Measurements from ENCODE around the gene HOXB5. TPM values are rescaled to one million over a fixed set of nuclear protein-coding genes. Genes with fewer than 3 reads are reported as not detected.

The HOXB5 gene
- total RNA-seq, 1 experiment from 2014 or later = not detected

DNA sequence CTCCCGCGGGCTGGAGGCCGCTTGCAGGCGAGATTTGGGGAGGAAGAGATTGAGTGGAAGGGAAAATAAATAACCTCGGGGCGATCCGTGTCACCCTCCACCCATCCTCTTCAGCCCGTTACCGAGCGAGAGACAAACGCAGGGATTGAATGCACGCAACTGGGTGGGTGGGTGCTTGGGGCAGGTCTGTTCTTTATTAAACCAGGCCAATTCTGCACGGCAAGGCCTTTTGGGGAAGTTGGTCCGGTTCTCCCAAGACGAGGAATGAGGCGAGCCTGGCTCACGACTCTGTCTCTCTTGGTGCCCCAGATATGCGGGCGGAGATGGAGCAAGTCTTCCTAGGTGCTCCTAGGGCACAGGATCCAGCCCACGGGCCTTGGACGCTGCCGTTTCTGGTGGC lies 17.6 kb upstream of the HOXB5 start:
- Histone ChIP-seq H3K4me2 (ENCODE audit: insufficient read depth, insufficient read length, low read length) (no peak overlapping the region), H2BK12ac (ENCODE audit: insufficient read length, low read depth, low read length) (no peak overlapping the region), H3K9ac (ENCODE audit: extremely low read depth, insufficient read length, low read length) (no peak overlapping the region), H4K5ac (ENCODE audit: insufficient read length, low read depth, low read length) (no peak overlapping the region), H2BK15ac (ENCODE audit: low read depth, low read length) (no peak overlapping the region), H3K23me2 (ENCODE audit: insufficient read length, low read depth, low read length, poor library complexity, severe bottlenecking) (peaks cover 5% of the 10 kb centered on the region), H3K23ac (ENCODE audit: insufficient read length, low read depth, low read length) (no peak overlapping the region), H4K91ac (ENCODE audit: insufficient read length, low read depth, low read length) (no peak overlapping the region), H3K56ac (ENCODE audit: insufficient read length, low read depth, low read length) (no peak overlapping the region), H3K14ac (ENCODE audit: insufficient read depth, low read length) (no peak overlapping the region), H3K27ac (ENCODE audit: insufficient read length, low read depth, low read length) (no peak overlapping the region), H3K79me2 (ENCODE audit: insufficient read depth, low read length) (no peaks in the 10 kb centered on the region), H4K8ac (replicated peaks; ENCODE audit: insufficient read length, low read depth, low read length) (no peak overlapping the region), H2BK5ac (ENCODE audit: insufficient read length, low read length) (no peak overlapping the region), H2BK20ac (ENCODE audit: low read depth, low read length, poor library complexity, severe bottlenecking) (no peak overlapping the region), H3K4ac (ENCODE audit: low read depth, low read length) (no peak overlapping the region), H2AFZ (ENCODE audit: low read length) (no peak overlapping the region), H2BK120ac (ENCODE audit: low read depth, low read length, poor library complexity, severe bottlenecking) (no peak overlapping the region), H3K4me1 (ENCODE audit: insufficient read depth, low read length) (no peaks in the 10 kb centered on the region), H3K27me3 (ENCODE audit: insufficient read depth, low read length) (peaks cover 95% of the 10 kb centered on the region), H3K9me3 (ENCODE audit: control insufficient read depth, low read depth, low read length) (no peaks in the 10 kb centered on the region), H3K18ac (ENCODE audit: insufficient read length, low read depth, low read length) (no peak overlapping the region), H3T11ph (ENCODE audit: low read length) (no peak overlapping the region), H4K20me1 (ENCODE audit: control insufficient read depth, insufficient read depth, insufficient read length) (no peaks in the 10 kb centered on the region), H2AK5ac (ENCODE audit: insufficient read length, low read length) (no peak overlapping the region), H3K79me1 (ENCODE audit: insufficient read depth, low read depth, low read length, poor library complexity, severe bottlenecking) (no peaks in the 10 kb centered on the region)
- Mint-ChIP-seq H3K27ac (no peak overlapping the region; a peak in 1 of 7 replicates), H3K4me1 (peaks cover 12 to 25% of the 10 kb centered on the region in 2 experiments), H3K27me3 (ENCODE audit: low read depth) (peaks cover 100% of the 10 kb centered on the region), H3K9me3 (peaks cover 9 to 23% of the 10 kb centered on the region in 2 experiments), H3K36me3 (ENCODE audit: insufficient read depth in 1 of 3, low read depth in 3 of 3) (no peaks in the 10 kb centered on the region; a peak in 1 of 7 replicates), H3K4me3 (peak overlapping the region in 1 of 2 experiments; percentile 69; a peak in 2 of 5 replicates)
- WGBS (ENCODE audit: extremely low coverage, insufficient read length, low lambda C conversion rate) = no CpG with 5 or more reads among the region's 22 CpGs
- TF ChIP-seq, protein P1, sequence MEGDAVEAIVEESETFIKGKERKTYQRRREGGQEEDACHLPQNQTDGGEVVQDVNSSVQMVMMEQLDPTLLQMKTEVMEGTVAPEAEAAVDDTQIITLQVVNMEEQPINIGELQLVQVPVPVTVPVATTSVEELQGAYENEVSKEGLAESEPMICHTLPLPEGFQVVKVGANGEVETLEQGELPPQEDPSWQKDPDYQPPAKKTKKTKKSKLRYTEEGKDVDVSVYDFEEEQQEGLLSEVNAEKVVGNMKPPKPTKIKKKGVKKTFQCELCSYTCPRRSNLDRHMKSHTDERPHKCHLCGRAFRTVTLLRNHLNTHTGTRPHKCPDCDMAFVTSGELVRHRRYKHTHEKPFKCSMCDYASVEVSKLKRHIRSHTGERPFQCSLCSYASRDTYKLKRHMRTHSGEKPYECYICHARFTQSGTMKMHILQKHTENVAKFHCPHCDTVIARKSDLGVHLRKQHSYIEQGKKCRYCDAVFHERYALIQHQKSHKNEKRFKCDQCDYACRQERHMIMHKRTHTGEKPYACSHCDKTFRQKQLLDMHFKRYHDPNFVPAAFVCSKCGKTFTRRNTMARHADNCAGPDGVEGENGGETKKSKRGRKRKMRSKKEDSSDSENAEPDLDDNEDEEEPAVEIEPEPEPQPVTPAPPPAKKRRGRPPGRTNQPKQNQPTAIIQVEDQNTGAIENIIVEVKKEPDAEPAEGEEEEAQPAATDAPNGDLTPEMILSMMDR (conservative IDR thresholded peaks at IDR 0.05) = no peak
- DNase-seq = no peak
